Heart left ventricle (tissue), 16 donors: Measurements from ENCODE around the gene ABCC1. TPM values are rescaled to one million over a fixed set of nuclear protein-coding genes. Genes with fewer than 3 reads are reported as not detected.
A peak's percentile ranks its signal among the peaks of the same experiment; 100 is the strongest.
"Not testable (repeated sequence)": the region's sequence is repeated elsewhere in the genome, so short reads cannot be mapped to it uniquely, and the experiment has no call there.

ENCODE experiments used
- ATAC-seq, 4 donors: fragments of 200-7000 bp; cut with Tn5 transposase; one replicate each; pipeline ENCODE4 v1.9.1; 2020 to 2022; ENCODE audit warnings: moderate library complexity in 4 of 4, mild to moderate bottlenecking in 3 of 4, moderate number of reproducible peaks in 1 of 4
- DNase-seq, 5 donors: peaks; one replicate each; pipeline ENCODE4 v3.0.0-alpha.2; 2020
- H3K27ac ChIP-seq, 12 donors: fragments of 200-600 bp; sonication (generic) in 4 of 12; one replicate each; pipeline versions ENCODE4 v1.5.0 to v1.8.0; 2016 to 2022; ENCODE audit warnings: mild to moderate bottlenecking in 2 of 12
- H3K27me3 ChIP-seq, 9 donors: fragments of 200-600 bp; sonication (generic) in 2 of 9; one replicate each; pipeline versions ENCODE4 v1.5.1 to v1.8.0; 2016 to 2022; ENCODE audit warnings: mild to moderate bottlenecking in 3 of 9
- H3K36me3 ChIP-seq, 9 donors: fragments of 200-600 bp; sonication (generic) in 2 of 9; one replicate each; pipeline versions ENCODE4 v1.5.0 to v1.8.0; 2018 to 2022; ENCODE audit warnings: mild to moderate bottlenecking in 2 of 9
- H3K4me1 ChIP-seq, 12 donors: fragments of 200-600 bp; sonication (generic) in 4 of 12; one replicate each; pipeline versions ENCODE4 v1.5.0 to v1.8.0; 2016 to 2022; ENCODE audit warnings: mild to moderate bottlenecking in 3 of 12
- H3K4me3 ChIP-seq, 12 donors: fragments of 200-600 bp; sonication (generic) in 4 of 12; one replicate each; pipeline versions ENCODE4 v1.5.0 to v1.8.0; 2017 to 2022; ENCODE audit warnings: mild to moderate bottlenecking in 9 of 12, moderate library complexity in 4 of 12
- H3K9me3 ChIP-seq, 12 donors: fragments of 200-600 bp; sonication (generic) in 4 of 12; one replicate each; pipeline versions ENCODE4 v1.5.0 to v1.8.0; 2016 to 2022; ENCODE audit warnings: mild to moderate bottlenecking in 1 of 12
- POLR2A ChIP-seq, 2 donors: fragments of 450-650 bp; IDR thresholded peaks; one replicate each; pipeline ENCODE4 v1.6.1; 2017; ENCODE audit warnings: antibody characterized with exemption in 2 of 2, mild to moderate bottlenecking in 2 of 2, moderate library complexity in 2 of 2
- WGBS, 4 donors: extraction: QIAGEN DNeasy Blood & Tissue Kit in 2 of 4; methylation state at CpG; one replicate each; pipeline versions ENCODE4 v1.1.5 to v1.1.7; 2013 to 2018; 5-methylcytosine and 5-hydroxymethylcytosine counted together
- intact Hi-C, 10 donors: fragments of 100-400 bp; cut with DNase I; formaldehyde crosslinking; loops; one replicate each; pipeline versions ENCODE4 v1.11.1 to v1.14.2; 2022
- polyA plus RNA-seq, 2 donors: library from polyadenylated mRNA; stranded (reverse); fragments of 200-250 nt; gene quantifications; one replicate each; pipeline ENCODE4 v1.2.3, GENCODE V29; 2013
- total RNA-seq, 9 donors: library from RNA; depleted of rRNA in 2 of 9; stranded (reverse); fragments of >200 nt in 2 of 9; fragmentation: NEBNext Ultra II Directional in 3 of 9; extraction: Animal tissue kit (Norgen Biotek cat#: 25700) in 3 of 9; gene quantifications; one replicate each; pipeline versions ENCODE4 v1.1.0 to v1.2.4, GENCODE V29; 2016 to 2023
- TF ChIP-seq, protein P1 (sequence below), 12 donors: fragments of 200-600 bp; sonication (generic) in 4 of 12; IDR thresholded peaks; one replicate each; pipeline versions ENCODE4 v1.5.0 to v1.8.0; 2018 to 2022; ENCODE audit warnings: antibody characterized with exemption in 12 of 12, mild to moderate bottlenecking in 5 of 12
- donor health status: ischemic (EF 13 %, LVEDD 7.1; RV severe dilation, severe dysfunction).
- donor health status: healthy with polysubstance abuse.
- donor health status: DM: no; HTN: yes; CAD: no.
- donor health status: DM: no; HTN: no; CAD: no.
- donor health status: ischemic (EF 25% LVEDD 6.9; RV normal size, moderate dysfunction).
- donor health status: ischemic (EF 25% LVEDD 5.7; RV mildly dilated, moderate dysfunction).
- donor health status: healthy.
- donor health status: DM: yes; HTN: yes; CAD: no.
- donor health status: ischemic (EF 35%, LVEDD 5.7; RV mildly dilated, moderate dysfunction).
- donor health status: nonischemic (EF 11% LVEDD 7.7; RV severe dilation, severe dysfunction).
- donor health status: DM: yes; HTN: yes; CAD: no.
- donor health status: PGD.
- donor health status: ischemic (EF 29% LVEDD 5.4; RV normal size, mild dysfunction).
- donor health status: nonischemic (EF 23%, LVEDD 6.1; RV moderate dilation, normal function).

ABCC1 gene
- total and polyA plus RNA-seq, 11 donors = 8.1 to 28.0 (median 22.4) TPM

DNA sequence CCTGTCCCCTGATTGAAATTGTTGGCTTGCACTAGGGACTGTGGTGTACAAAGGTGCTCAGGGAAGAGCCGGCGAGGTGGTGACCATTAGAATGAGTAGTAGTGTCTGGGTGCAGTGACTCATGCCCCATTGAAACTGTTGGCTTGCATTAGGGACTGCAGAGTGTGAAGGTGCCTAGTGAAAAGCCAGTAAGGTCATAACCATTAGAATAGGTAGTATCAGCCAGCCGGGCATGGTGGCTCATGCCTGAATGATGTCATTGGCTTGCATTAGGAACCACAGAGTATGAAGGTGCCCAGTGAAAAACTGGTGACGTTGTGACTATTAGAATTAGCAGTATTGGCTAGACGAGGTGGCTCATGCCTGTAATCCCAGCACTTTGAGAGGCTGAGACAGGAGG is 195.0 kb downstream of the ABCC1 start:
- Histone ChIP-seq H3K27ac (peak overlapping the region in 1 of 12 donors; percentile 13), H3K4me3 (no peak overlapping the region), H3K9me3 (no peaks in the 10 kb centered on the region), H3K27me3 (no peaks in the 10 kb centered on the region), H3K4me1 (peaks cover 0 to 4% (median 0%) of the 10 kb centered on the region in 12 donors), H3K36me3 (peaks cover 0 to 56% (median 32%) of the 10 kb centered on the region in 9 donors)
- 69 to 86% (median 84%) methylated on average over 5 of the region's 5 CpGs for WGBS, 4 donors
- intact Hi-C loops = no loop called here
- DNase-seq (peak in 1 of 5 donors; percentile 39), ATAC-seq (peak; percentile 49 to 84 (median 70))
- TF ChIP-seq POLR2A (IDR thresholded peaks at IDR 0.05) = no peak
- TF ChIP-seq, protein P1, sequence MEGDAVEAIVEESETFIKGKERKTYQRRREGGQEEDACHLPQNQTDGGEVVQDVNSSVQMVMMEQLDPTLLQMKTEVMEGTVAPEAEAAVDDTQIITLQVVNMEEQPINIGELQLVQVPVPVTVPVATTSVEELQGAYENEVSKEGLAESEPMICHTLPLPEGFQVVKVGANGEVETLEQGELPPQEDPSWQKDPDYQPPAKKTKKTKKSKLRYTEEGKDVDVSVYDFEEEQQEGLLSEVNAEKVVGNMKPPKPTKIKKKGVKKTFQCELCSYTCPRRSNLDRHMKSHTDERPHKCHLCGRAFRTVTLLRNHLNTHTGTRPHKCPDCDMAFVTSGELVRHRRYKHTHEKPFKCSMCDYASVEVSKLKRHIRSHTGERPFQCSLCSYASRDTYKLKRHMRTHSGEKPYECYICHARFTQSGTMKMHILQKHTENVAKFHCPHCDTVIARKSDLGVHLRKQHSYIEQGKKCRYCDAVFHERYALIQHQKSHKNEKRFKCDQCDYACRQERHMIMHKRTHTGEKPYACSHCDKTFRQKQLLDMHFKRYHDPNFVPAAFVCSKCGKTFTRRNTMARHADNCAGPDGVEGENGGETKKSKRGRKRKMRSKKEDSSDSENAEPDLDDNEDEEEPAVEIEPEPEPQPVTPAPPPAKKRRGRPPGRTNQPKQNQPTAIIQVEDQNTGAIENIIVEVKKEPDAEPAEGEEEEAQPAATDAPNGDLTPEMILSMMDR (IDR thresholded peaks at IDR 0.05) = no peak

DNA sequence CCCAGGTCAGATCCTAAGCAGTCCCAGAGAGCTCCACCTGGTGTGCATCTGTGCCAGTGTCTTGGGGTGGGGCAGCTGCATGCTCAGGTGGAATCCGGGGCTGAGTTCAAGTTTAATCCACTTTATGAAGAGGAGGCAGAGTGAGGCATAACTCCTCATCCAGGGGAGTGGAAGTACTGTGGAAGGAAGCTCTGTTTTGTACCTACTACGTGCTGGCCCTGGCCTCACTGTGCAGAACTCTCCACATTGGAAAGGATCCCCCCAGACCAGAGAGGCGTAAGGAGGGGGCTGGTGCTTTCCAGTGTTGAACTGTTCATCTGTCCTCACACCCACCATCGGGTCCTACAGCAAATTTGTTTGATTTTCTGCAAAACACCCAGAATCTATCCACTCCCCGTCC is 195.9 kb downstream of the ABCC1 start:
- DNase-seq (no peak), ATAC-seq (no peak)
- Histone ChIP-seq H3K27me3 (no peaks in the 10 kb centered on the region), H3K4me1 (peaks cover 0 to 11% (median 6%) of the 10 kb centered on the region in 12 donors), H3K9me3 (no peaks in the 10 kb centered on the region), H3K4me3 (no peak overlapping the region), H3K27ac (no peak overlapping the region), H3K36me3 (peaks cover 0 to 47% (median 24%) of the 10 kb centered on the region in 9 donors)
- intact Hi-C loops = no loop called here
- TF ChIP-seq POLR2A (IDR thresholded peaks at IDR 0.05) = no peak
- TF ChIP-seq, protein P1 (IDR thresholded peaks at IDR 0.05) = no peak
- 87 to 95% (median 94%) methylated on average over 5 of the region's 5 CpGs for WGBS, 4 donors

DNA sequence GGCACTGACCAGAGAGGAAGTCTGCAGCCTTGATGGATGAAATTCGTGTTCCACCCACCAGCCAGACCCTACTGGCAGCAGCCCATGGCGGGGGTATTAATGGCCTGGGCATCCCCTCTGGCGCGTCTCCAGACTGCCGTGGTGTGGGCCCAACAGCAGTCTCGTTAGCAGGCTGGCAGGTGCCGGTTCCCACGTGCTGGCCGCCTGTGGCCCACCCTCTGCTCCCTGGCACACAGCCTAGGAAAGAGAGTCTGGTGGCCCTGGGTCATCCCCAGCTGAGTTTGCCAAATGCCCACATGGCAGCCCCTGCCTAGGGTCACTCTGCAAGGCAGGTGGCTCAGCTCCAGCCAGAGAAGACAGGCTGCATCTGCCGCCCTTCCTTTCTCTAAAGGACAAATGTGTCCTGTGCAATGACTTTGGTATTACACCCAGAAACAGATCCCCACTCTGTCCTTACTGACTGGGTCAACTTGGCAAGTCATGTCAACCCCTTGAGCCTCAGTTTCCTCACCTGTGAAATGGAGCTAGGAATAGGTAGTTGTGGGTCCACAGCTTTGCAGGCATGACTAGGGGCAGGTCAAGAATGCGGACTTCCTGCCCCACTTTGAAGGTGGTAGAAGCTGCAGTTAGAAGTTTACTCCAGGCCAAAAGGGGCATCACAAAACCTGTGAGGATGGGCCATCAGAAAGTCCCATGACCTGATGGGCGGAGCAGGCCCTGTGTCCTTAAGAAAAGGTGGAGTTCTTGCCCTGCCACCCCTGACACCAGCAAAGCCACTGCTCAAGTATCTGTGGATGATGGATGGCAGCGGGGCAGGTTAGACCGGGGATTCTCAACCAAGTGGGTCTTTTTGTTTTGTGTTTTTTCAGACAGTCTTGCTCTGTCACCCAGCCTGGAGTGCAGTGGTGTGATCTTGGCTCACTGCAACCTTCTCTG is 197.2 kb downstream of the ABCC1 start:
- H3K27ac ChIP-seq = no peak overlapping the region
- 74 to 88% (median 84%) methylated on average over 6 to 14 of the region's 14 CpGs for WGBS, 4 donors
- H3K9me3 ChIP-seq = no peaks in the 10 kb centered on the region
- peaks cover 0 to 18% (median 6%) of the 10 kb centered on the region in 12 donors for H3K4me1 ChIP-seq
- H3K4me3 ChIP-seq = no peak overlapping the region
- peak in 2 of 5 donors; percentile 30 to 33 for DNase-seq
- TF ChIP-seq, protein P1 (IDR thresholded peaks at IDR 0.05) = no peak
- TF ChIP-seq POLR2A (IDR thresholded peaks at IDR 0.05) = no peak
- H3K36me3 ChIP-seq = peaks cover 0 to 34% (median 11%) of the 10 kb centered on the region in 9 donors
- intact Hi-C loops = no loop called here
- no peak for ATAC-seq
- H3K27me3 ChIP-seq = no peaks in the 10 kb centered on the region

GRCh38 chr16:16147316-16147999 is 198.0 kb downstream of the ABCC1 start:
- ATAC-seq = no peak
- Histone ChIP-seq H3K36me3 (peaks cover 0 to 25% (median 5%) of the 10 kb centered on the region in 9 donors), H3K4me3 (no peak overlapping the region), H3K9me3 (no peaks in the 10 kb centered on the region), H3K27me3 (no peaks in the 10 kb centered on the region), H3K4me1 (peaks cover 0 to 18% (median 6%) of the 10 kb centered on the region in 12 donors), H3K27ac (no peak overlapping the region)
- TF ChIP-seq POLR2A (IDR thresholded peaks at IDR 0.05) = no peak
- TF ChIP-seq, protein P1 (IDR thresholded peaks at IDR 0.05) = no peak
- 88 to 92% (median 90%) methylated on average over 15 to 17 of the region's 17 CpGs for WGBS, 4 donors
- DNase-seq = no peak
- intact Hi-C loops = no loop called here

- H3K9me3 ChIP-seq, H3K27ac ChIP-seq, intact Hi-C loops, ATAC-seq, H3K27me3 ChIP-seq, H3K4me3 ChIP-seq: not testable (repeated sequence)
- Histone ChIP-seq H3K4me1 (peaks cover 0 to 18% (median 6%) of the 10 kb centered on the region in 12 donors), H3K36me3 (peaks cover 0 to 19% (median 0%) of the 10 kb centered on the region in 9 donors)
- 81 to 90% (median 86%) methylated on average over 15 of the region's 15 CpGs for WGBS, 4 donors
- DNase-seq = peak in 1 of 5 donors; percentile 10
Measured at GRCh38 chr16:16148000-16148599, 198.7 kb downstream of the ABCC1 start.
